Measurements from ENCODE around the gene PARK7.

Gene PARK7

DNA sequence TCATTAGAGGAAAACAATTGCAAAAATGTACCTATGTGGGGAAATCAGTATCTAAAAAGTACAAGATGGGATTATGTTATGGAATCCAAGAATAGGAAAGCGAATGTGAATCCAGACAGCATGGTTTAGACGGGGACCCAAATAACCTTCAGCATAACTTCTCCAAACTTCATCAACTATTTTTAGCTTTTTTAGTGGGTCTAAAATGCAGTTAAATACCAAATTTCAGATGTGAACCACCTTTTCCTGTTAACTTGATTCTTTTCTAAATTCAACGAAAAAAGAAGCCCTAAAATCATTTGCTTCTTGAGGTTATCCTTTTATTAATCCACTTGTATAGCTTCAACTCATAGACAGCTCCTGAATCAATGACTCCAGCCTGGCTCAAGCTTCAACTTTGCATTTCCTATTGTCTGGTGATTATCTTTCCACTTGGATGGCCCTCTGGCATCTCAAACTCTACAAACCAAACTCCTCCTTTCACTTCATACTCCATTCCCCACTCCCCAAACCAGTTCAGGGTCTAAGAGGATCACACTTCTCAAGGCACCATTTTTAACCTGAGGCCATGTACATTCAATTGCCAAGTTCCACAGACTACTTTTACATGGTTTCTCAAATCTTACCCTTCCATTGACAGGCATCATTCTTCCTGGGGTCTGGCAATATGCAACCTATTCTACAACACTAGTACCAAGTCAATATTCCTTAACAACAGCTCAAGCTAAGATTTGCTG is 57.1 kb downstream of the PARK7 start:
- TF ChIP-seq, protein P1, sequence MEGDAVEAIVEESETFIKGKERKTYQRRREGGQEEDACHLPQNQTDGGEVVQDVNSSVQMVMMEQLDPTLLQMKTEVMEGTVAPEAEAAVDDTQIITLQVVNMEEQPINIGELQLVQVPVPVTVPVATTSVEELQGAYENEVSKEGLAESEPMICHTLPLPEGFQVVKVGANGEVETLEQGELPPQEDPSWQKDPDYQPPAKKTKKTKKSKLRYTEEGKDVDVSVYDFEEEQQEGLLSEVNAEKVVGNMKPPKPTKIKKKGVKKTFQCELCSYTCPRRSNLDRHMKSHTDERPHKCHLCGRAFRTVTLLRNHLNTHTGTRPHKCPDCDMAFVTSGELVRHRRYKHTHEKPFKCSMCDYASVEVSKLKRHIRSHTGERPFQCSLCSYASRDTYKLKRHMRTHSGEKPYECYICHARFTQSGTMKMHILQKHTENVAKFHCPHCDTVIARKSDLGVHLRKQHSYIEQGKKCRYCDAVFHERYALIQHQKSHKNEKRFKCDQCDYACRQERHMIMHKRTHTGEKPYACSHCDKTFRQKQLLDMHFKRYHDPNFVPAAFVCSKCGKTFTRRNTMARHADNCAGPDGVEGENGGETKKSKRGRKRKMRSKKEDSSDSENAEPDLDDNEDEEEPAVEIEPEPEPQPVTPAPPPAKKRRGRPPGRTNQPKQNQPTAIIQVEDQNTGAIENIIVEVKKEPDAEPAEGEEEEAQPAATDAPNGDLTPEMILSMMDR (IDR thresholded peaks at IDR 0.05; ENCODE audit: poor library complexity, severe bottlenecking), result no peak
- peaks cover 100% of the 10 kb centered on the region for H3K36me3 ChIP-seq (ENCODE audit: low read depth)

DNA sequence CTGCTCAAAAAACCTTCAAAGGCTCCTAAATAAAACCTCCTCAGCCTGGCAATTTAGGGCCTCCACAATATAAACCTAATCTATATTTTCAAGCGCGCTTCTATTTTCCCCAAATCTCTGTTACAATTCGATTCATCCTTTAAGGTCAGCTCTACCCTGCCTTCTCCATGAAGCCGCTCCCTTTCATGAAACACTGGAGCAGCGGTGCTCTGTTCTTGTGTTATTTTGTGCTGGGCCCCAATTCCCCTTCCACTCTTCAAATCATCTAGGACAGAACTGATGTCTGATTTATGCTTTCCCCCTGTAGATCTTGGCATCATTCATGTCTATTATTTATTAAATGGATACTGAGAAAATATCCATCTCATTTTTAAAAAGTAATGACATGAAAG is 57.7 kb downstream of the PARK7 start:
- H3K27ac ChIP-seq (ENCODE audit: poor library complexity, severe bottlenecking), result peak overlapping the region; percentile 99
- peaks cover 100% of the 10 kb centered on the region for H3K36me3 ChIP-seq (ENCODE audit: low read depth)
- no peaks in the 10 kb centered on the region for H3K9me3 ChIP-seq (ENCODE audit: severe bottlenecking)
- no peak for ATAC-seq (ENCODE audit: low read depth)
- peaks cover 70% of the 10 kb centered on the region for H3K4me1 ChIP-seq (ENCODE audit: insufficient read depth, poor library complexity, severe bottlenecking)
- TF ChIP-seq, protein P1 (IDR thresholded peaks at IDR 0.05; ENCODE audit: poor library complexity, severe bottlenecking), result no peak
- no peaks in the 10 kb centered on the region for H3K27me3 ChIP-seq (ENCODE audit: insufficient read depth, poor library complexity, severe bottlenecking)
- no peak for DNase-seq (ENCODE audit: low spot score)
- H3K4me3 ChIP-seq (ENCODE audit: severe bottlenecking), result no peak overlapping the region

More for the DNA sequence above, 57.1 kb downstream of the PARK7 start:
- Histone ChIP-seq H3K4me3 (ENCODE audit: severe bottlenecking) (no peak overlapping the region), H3K27me3 (ENCODE audit: insufficient read depth, poor library complexity, severe bottlenecking) (no peaks in the 10 kb centered on the region), H3K27ac (ENCODE audit: poor library complexity, severe bottlenecking) (peak overlapping the region; percentile 99), H3K9me3 (ENCODE audit: severe bottlenecking) (no peaks in the 10 kb centered on the region), H3K4me1 (ENCODE audit: insufficient read depth, poor library complexity, severe bottlenecking) (peaks cover 70% of the 10 kb centered on the region)
- DNase-seq (ENCODE audit: low spot score), result no peak
- no peak for ATAC-seq (ENCODE audit: low read depth)

DNA sequence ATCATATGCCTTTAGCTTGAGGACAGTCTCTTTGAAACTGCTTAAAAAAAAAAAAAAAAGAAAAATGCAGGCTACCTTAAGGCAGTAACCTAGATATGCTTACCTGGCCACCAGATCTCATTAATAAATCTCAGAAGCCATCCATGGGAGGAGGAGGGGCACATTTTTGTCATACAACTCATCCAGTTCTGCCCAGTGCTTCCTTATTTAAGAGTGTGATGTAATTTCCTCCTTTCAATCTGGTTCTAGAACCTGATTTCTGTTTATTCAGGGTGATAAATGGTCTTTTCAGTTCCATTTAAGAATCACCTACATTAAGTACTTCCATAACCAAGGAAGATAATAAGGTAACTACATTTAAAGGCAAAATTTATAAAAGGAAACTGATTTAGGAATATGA is 58.5 kb downstream of the PARK7 start:
- peaks cover 70% of the 10 kb centered on the region for H3K4me1 ChIP-seq (ENCODE audit: insufficient read depth, poor library complexity, severe bottlenecking)

GRCh38 chr1:8021676-8022266 is 60.3 kb downstream of the PARK7 start:
- peaks cover 88% of the 10 kb centered on the region for H3K36me3 ChIP-seq (ENCODE audit: low read depth)
- H3K27ac ChIP-seq (ENCODE audit: poor library complexity, severe bottlenecking), result peak overlapping the region; percentile 99
- H3K9me3 ChIP-seq (ENCODE audit: severe bottlenecking), result no peaks in the 10 kb centered on the region
- ATAC-seq (ENCODE audit: low read depth) (peak; percentile 12; the same call in 1 of the 3 replicates), DNase-seq (ENCODE audit: low spot score) (no peak)
- TF ChIP-seq, protein P1 (IDR thresholded peaks at IDR 0.05; ENCODE audit: poor library complexity, severe bottlenecking), result no peak
- peak overlapping the region; percentile 91 for H3K4me3 ChIP-seq (ENCODE audit: severe bottlenecking)
- H3K27me3 ChIP-seq (ENCODE audit: insufficient read depth, poor library complexity, severe bottlenecking), result no peaks in the 10 kb centered on the region
- peaks cover 53% of the 10 kb centered on the region for H3K4me1 ChIP-seq (ENCODE audit: insufficient read depth, poor library complexity, severe bottlenecking)

More for the DNA sequence above, 58.5 kb downstream of the PARK7 start:
- H3K4me3 ChIP-seq (ENCODE audit: severe bottlenecking), result no peak overlapping the region
- peak; percentile 26 for ATAC-seq (ENCODE audit: low read depth)
- H3K27ac ChIP-seq (ENCODE audit: poor library complexity, severe bottlenecking), result peak overlapping the region; percentile 99
- peaks cover 100% of the 10 kb centered on the region for H3K36me3 ChIP-seq (ENCODE audit: low read depth)
- no peaks in the 10 kb centered on the region for H3K9me3 ChIP-seq (ENCODE audit: severe bottlenecking)
- H3K27me3 ChIP-seq (ENCODE audit: insufficient read depth, poor library complexity, severe bottlenecking), result no peaks in the 10 kb centered on the region
- TF ChIP-seq, protein P1 (IDR thresholded peaks at IDR 0.05; ENCODE audit: poor library complexity, severe bottlenecking), result no peak
- DNase-seq (ENCODE audit: low spot score), result no peak
